Thyroid gland (tissue), 4 donors: Measurements from ENCODE around the gene PTPN6. TPM values are rescaled to one million over a fixed set of nuclear protein-coding genes. Genes with fewer than 3 reads are reported as not detected.

Experiments used
- DNase-seq, 2 donors: peaks; one replicate each; pipeline ENCODE4 v3.0.0-alpha.2; 2019
- H3K27ac ChIP-seq, 3 donors: fragments of 200-600 bp; sonication (generic); 1 replicate in 2 of 3; 2 replicates in 1 of 3; pipeline ENCODE4 v1.5.1; 2016 to 2019; ENCODE audit warnings: mild to moderate bottlenecking in 1 of 3, moderate library complexity in 1 of 3
- H3K27me3 ChIP-seq: fragments of 200-600 bp; sonication (generic); one replicate; pipeline ENCODE4 v1.5.1; 2019
- H3K36me3 ChIP-seq, 2 donors: fragments of 200-600 bp; sonication (generic); one replicate each; pipeline ENCODE4 v1.5.1; 2016 to 2019
- H3K4me1 ChIP-seq, 2 donors: fragments of 200-600 bp; sonication (generic); one replicate each; pipeline ENCODE4 v1.5.1; 2017 to 2019
- H3K4me3 ChIP-seq, 3 donors: fragments of 200-600 bp; sonication (generic); replicated peaks in 1 of 3; 1 replicate in 2 of 3; 2 replicates in 1 of 3; pipeline ENCODE4 v1.5.1; 2016; ENCODE audit warnings: mild to moderate bottlenecking in 1 of 3
- H3K9me3 ChIP-seq: fragments of 200-600 bp; sonication (generic); one replicate; pipeline ENCODE4 v1.5.1; 2017
- CTCF ChIP-seq, 6 experiments: fragments of 200-600 bp in 3 of 6; fragments of 450-650 bp in 3 of 6; sonication (generic) in 3 of 6; IDR thresholded peaks; one replicate each; pipeline ENCODE4 v1.5.1; 2016 to 2019; ENCODE audit warnings: antibody characterized with exemption in 6 of 6, mild to moderate bottlenecking in 2 of 6, inconsistent platforms in 1 of 6, moderate library complexity in 1 of 6
- POLR2A ChIP-seq, 2 donors: fragments of 450-650 bp; IDR thresholded peaks; one replicate each; pipeline ENCODE4 v1.6.1; 2017; ENCODE audit warnings: antibody characterized with exemption in 2 of 2, mild to moderate bottlenecking in 2 of 2, moderate library complexity in 1 of 2
- WGBS, 2 donors: methylation state at CpG; one replicate each; pipeline ENCODE4 v1.1.5; 2017; 5-methylcytosine and 5-hydroxymethylcytosine counted together
- intact Hi-C: fragments of 100-400 bp; cut with DNase I; formaldehyde crosslinking; loops from one replicate; pipeline ENCODE4 v1.15.1; 2023
- total RNA-seq, 4 donors: library from RNA; depleted of rRNA; stranded (reverse); fragments of >200 nt; gene quantifications; one replicate each; pipeline ENCODE4 v1.2.3, GENCODE V29; 2016

PTPN6 gene
- total RNA-seq, 4 donors from 2014 or later, result 21.7 to 32.3 (median 31.4) TPM

DNA sequence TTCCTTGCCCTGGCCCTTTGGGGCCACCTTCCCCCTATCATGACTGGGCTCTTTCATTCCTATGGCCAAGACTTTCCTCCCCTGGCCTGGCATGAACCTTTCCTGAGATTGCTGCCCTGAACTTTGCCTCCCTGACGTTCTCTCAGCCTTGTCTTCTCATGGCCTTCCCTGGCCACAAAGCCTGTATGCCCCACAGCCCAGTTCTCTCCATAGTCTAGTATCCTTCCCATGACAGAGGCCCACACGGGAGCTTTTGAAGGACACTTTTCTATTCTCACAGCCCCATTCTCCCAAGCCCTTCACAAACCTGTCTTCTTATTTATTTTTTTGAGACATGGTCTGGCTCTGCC is 12.0 kb upstream of the PTPN6 start:
- no peaks in the 10 kb centered on the region for H3K9me3 ChIP-seq
- H3K27me3 ChIP-seq, result no peaks in the 10 kb centered on the region
- no peak overlapping the region for H3K4me3 ChIP-seq
- 79 to 80% methylated on average over 2 of the region's 2 CpGs for WGBS, 2 donors
- H3K4me1 ChIP-seq, result peaks cover 27 to 35% of the 10 kb centered on the region in 2 donors
- DNase-seq, result no peak
- TF ChIP-seq CTCF (IDR thresholded peaks at IDR 0.05), result no peak
- TF ChIP-seq POLR2A (IDR thresholded peaks at IDR 0.05), result no peak
- H3K36me3 ChIP-seq, result peaks cover 27 to 28% of the 10 kb centered on the region in 2 donors
- no peak overlapping the region for H3K27ac ChIP-seq
- intact Hi-C loops, result loop anchor here (2.0 kb wide), 1 partner anchor 70 kb away; no protein-coding TSS in a partner anchor

DNA sequence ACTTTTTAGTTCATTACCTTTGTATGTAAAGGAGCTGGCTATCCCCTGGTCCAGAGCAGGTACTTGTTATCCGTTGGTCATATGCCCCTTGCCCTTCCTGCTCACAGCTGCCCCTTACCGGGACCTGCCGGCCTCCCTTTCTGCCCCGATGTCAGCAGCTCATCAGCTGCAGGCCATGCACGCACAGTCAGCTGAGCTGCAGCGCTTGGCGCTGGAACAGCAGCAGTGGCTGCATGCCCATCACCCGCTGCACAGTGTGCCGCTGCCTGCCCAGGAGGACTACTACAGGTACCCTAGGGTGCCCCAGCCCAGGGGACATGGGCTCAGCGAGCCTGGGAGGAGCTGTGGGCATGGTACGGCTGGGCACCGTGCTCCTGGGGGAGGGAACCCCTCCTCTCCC is 9.9 kb upstream of the PTPN6 start:
- Histone ChIP-seq H3K9me3 (no peaks in the 10 kb centered on the region), H3K27ac (no peak overlapping the region), H3K4me1 (peaks cover 38 to 46% of the 10 kb centered on the region in 2 donors), H3K27me3 (no peaks in the 10 kb centered on the region), H3K36me3 (peaks cover 10% of the 10 kb centered on the region in 2 donors), H3K4me3 (no peak overlapping the region)
- 80 to 97% methylated on average over 3 to 9 of the region's 12 CpGs for WGBS, 2 donors
- TF ChIP-seq POLR2A (IDR thresholded peaks at IDR 0.05) (no peak), CTCF (IDR thresholded peaks at IDR 0.05) (no peak)
- no peak for DNase-seq
- intact Hi-C loops, result no loop called here

- no peak for TF ChIP-seq CTCF (IDR thresholded peaks at IDR 0.05)
- TF ChIP-seq POLR2A (IDR thresholded peaks at IDR 0.05), result no peak
- peaks cover 9 to 10% of the 10 kb centered on the region in 2 donors for H3K36me3 ChIP-seq
- no peak overlapping the region for H3K27ac ChIP-seq
- peaks cover 35 to 45% of the 10 kb centered on the region in 2 donors for H3K4me1 ChIP-seq
- intact Hi-C loops, result no loop called here
- no peak overlapping the region for H3K4me3 ChIP-seq
- H3K27me3 ChIP-seq, result no peaks in the 10 kb centered on the region
- DNase-seq, result no peak
- H3K9me3 ChIP-seq, result no peaks in the 10 kb centered on the region
- WGBS, 2 donors, result 81 to 82% methylated on average over 12 of the region's 12 CpGs
Measured at GRCh38 chr12:6941782-6942181, 9.4 kb upstream of the PTPN6 start.

DNA sequence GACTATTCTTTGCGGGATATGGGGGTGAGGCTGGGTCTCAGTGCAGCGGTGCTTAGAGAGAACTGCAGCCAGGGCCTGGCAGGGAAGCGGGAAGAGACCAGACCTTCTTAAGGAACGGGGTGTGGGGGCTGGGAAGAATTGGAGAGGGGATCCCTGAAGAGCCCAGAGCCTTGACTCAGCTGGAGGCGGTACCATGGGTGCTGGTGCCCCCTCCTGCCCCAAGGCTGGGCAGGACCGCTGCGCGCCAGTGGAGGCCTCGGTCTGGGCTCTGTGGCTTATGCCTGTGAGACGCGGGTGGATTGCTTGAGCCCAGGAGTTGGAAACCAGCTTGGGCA is 8.9 kb upstream of the PTPN6 start:
- no peak for DNase-seq

DNA sequence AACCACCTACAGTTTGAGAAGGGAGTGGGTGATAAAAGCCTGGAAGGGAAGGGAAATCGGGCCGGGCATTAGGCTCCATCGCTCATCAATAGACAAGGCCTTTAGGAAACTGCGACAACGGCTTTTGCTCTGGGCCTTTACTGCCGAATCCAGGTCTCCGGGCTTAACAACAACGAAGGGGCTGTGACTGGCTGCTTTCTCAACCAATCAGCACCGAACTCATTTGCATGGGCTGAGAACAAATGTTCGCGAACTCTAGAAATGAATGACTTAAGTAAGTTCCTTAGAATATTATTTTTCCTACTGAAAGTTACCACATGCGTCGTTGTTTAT is 7.8 kb upstream of the PTPN6 start:
- H3K4me3 ChIP-seq, result peak overlapping the region in 1 of 3 donors; percentile 71
- WGBS, 2 donors, result 0 to 1% methylated on average over 13 of the region's 13 CpGs
- TF ChIP-seq POLR2A (IDR thresholded peaks at IDR 0.05), result no peak
- no peak for TF ChIP-seq CTCF (IDR thresholded peaks at IDR 0.05)
- H3K9me3 ChIP-seq, result no peaks in the 10 kb centered on the region
- peak; percentile 83 to 86 for DNase-seq
- peaks cover 9 to 10% of the 10 kb centered on the region in 2 donors for H3K36me3 ChIP-seq
- H3K4me1 ChIP-seq, result peaks cover 24 to 41% of the 10 kb centered on the region in 2 donors
- intact Hi-C loops, result no loop called here
- H3K27me3 ChIP-seq, result no peaks in the 10 kb centered on the region
- H3K27ac ChIP-seq, result peak overlapping the region; percentile 92 to 97 (median 92)

More for the DNA sequence above, 8.9 kb upstream of the PTPN6 start:
- peaks cover 30 to 45% of the 10 kb centered on the region in 2 donors for H3K4me1 ChIP-seq
- 88 to 93% methylated on average over 6 to 11 of the region's 11 CpGs for WGBS, 2 donors
- intact Hi-C loops, result no loop called here
- H3K36me3 ChIP-seq, result peaks cover 9 to 10% of the 10 kb centered on the region in 2 donors
- no peak overlapping the region for H3K4me3 ChIP-seq
- peak overlapping the region in 1 of 3 donors; percentile 92 for H3K27ac ChIP-seq
- H3K27me3 ChIP-seq, result no peaks in the 10 kb centered on the region
- TF ChIP-seq CTCF (IDR thresholded peaks at IDR 0.05), result no peak
- TF ChIP-seq POLR2A (IDR thresholded peaks at IDR 0.05), result no peak
- H3K9me3 ChIP-seq, result no peaks in the 10 kb centered on the region
